HEK293 (cell line): ENCODE results near the gene ZNF530.

Experiments used
- CTCF ChIA-PET: fragments of 350-600 bp; formaldehyde crosslinking; extraction: SDS; loops from one replicate; lab custom pipeline; 2021; ENCODE audit warnings: antibody characterized with exemption; lab: Yijun Ruan, JAX
- POLR2A ChIA-PET: fragments of 300-600 bp; formaldehyde crosslinking; extraction: SDS; loops from one replicate; lab custom pipeline; 2020; ENCODE audit warnings: antibody characterized with exemption, inconsistent platforms; lab: Yijun Ruan, JAX
- H3K27ac ChIP-seq: fragments of 200-500 bp; sonication (Bioruptor generic); 2 replicates; pipeline ENCODE4 v1.5.1; 2014; ENCODE audit warnings: low read depth, low read length, control low read depth, inconsistent platforms; ENCODE audit errors: extremely low read depth
- H3K36me3 ChIP-seq, 2 experiments: fragments of 200-500 bp in 1 of 2; sonication (Bioruptor generic) in 1 of 2; 1 replicate in 1 of 2; 2 replicates in 1 of 2; pipeline ENCODE4 v1.5.1; 2014 to 2017; ENCODE audit warnings: inconsistent platforms in 2 of 2, low read length in 2 of 2; ENCODE audit not compliant: control insufficient read depth in 2 of 2, insufficient read depth in 1 of 2
- H3K4me1 ChIP-seq: fragments of 200-500 bp; sonication (Bioruptor generic); 2 replicates; pipeline ENCODE4 v1.5.1; 2014; ENCODE audit warnings: mild to moderate bottlenecking, low read length, inconsistent platforms; ENCODE audit not compliant: control insufficient read depth, insufficient read depth
- H3K4me3 ChIP-seq: 2 replicates; pipeline ENCODE4 v1.5.1; 2011; ENCODE audit warnings: low read depth, mild to moderate bottlenecking, control low read depth, low read length, moderate library complexity
- H3K9me3 ChIP-seq: fragments of 200-500 bp; sonication (Bioruptor generic); 2 replicates; pipeline ENCODE4 v1.5.1; 2014; ENCODE audit warnings: low read depth, low read length, inconsistent platforms; ENCODE audit not compliant: control insufficient read depth, insufficient read depth
- GLIS2 ChIP-seq: fragments of 450-650 bp; formaldehyde crosslinking; IDR thresholded peaks from 2 replicates; pipeline ENCODE4 v1.5.1; 2016; ENCODE audit warnings: missing biosample characterization, missing genetic modification characterization
- HOXC10 ChIP-seq: sonication (generic); formaldehyde crosslinking; IDR thresholded peaks from 2 replicates; pipeline ENCODE4 v1.8.1; 2023; ENCODE audit warnings: mild to moderate bottlenecking, missing genetic modification reagents
- IKZF3 ChIP-seq: fragments of 450-650 bp; IDR thresholded peaks from 2 replicates; pipeline ENCODE4 v1.5.0; 2018; ENCODE audit warnings: missing biosample characterization, mild to moderate bottlenecking, missing genetic modification characterization, moderate library complexity
- KLF1 ChIP-seq: fragments of 450-650 bp; formaldehyde crosslinking; IDR thresholded peaks from 2 replicates; pipeline ENCODE4 v1.5.1; 2016; ENCODE audit warnings: missing biosample characterization, missing genetic modification characterization
- KLF8 ChIP-seq: fragments of 450-650 bp; formaldehyde crosslinking; IDR thresholded peaks from 2 replicates; pipeline ENCODE4 v1.5.1; 2016; ENCODE audit warnings: missing biosample characterization, missing genetic modification characterization
- PATZ1 ChIP-seq: fragments of 450-650 bp; formaldehyde crosslinking; IDR thresholded peaks from 2 replicates; pipeline ENCODE4 v1.5.1; 2016; ENCODE audit warnings: missing biosample characterization, missing genetic modification characterization
- PBX3 ChIP-seq: sonication (generic); formaldehyde crosslinking; IDR thresholded peaks from 2 replicates; pipeline ENCODE4 v1.8.1; 2022; ENCODE audit warnings: mild to moderate bottlenecking, moderate library complexity, missing genetic modification reagents
- REST ChIP-seq: fragments of 450-650 bp; formaldehyde crosslinking; IDR thresholded peaks from 2 replicates; pipeline ENCODE4 v1.5.1; 2016; ENCODE audit warnings: missing biosample characterization, missing genetic modification characterization
- SP2 ChIP-seq: fragments of 450-650 bp; formaldehyde crosslinking; IDR thresholded peaks from 2 replicates; pipeline ENCODE4 v1.5.1; 2016; ENCODE audit warnings: missing biosample characterization, missing genetic modification characterization
- SP3 ChIP-seq: fragments of 450-650 bp; formaldehyde crosslinking; IDR thresholded peaks from 2 replicates; pipeline ENCODE4 v1.5.1; 2016; ENCODE audit warnings: missing biosample characterization, missing genetic modification characterization
- SP7 ChIP-seq: fragments of 450-650 bp; formaldehyde crosslinking; IDR thresholded peaks from 2 replicates; pipeline ENCODE4 v1.5.1; 2016; ENCODE audit warnings: missing biosample characterization, missing genetic modification characterization
- YY1 ChIP-seq: fragments of 450-650 bp; formaldehyde crosslinking; IDR thresholded peaks from 2 replicates; pipeline ENCODE4 v1.5.1; 2018; ENCODE audit warnings: missing biosample characterization, missing genetic modification characterization
- YY2 ChIP-seq: fragments of 450-650 bp; formaldehyde crosslinking; IDR thresholded peaks from 2 replicates; pipeline ENCODE4 v1.5.1; 2016; ENCODE audit warnings: missing biosample characterization, missing genetic modification characterization
- ZBTB8A ChIP-seq: fragments of 450-650 bp; formaldehyde crosslinking; IDR thresholded peaks from 2 replicates; pipeline ENCODE4 v1.5.1; 2016; ENCODE audit warnings: missing biosample characterization, missing genetic modification characterization
- ZNF132 ChIP-seq: fragments of 450-650 bp; formaldehyde crosslinking; IDR thresholded peaks from 2 replicates; pipeline ENCODE4 v1.5.1; 2017; ENCODE audit warnings: missing biosample characterization, missing genetic modification characterization, borderline replicate concordance
- ZNF148 ChIP-seq: fragments of 450-650 bp; formaldehyde crosslinking; IDR thresholded peaks from 2 replicates; pipeline ENCODE4 v1.5.0; 2017; ENCODE audit warnings: missing biosample characterization, missing genetic modification characterization, borderline replicate concordance
- ZNF23 ChIP-seq: fragments of 450-650 bp; formaldehyde crosslinking; IDR thresholded peaks from 2 replicates; pipeline ENCODE4 v1.5.1; 2016; ENCODE audit warnings: missing biosample characterization, missing genetic modification characterization, borderline replicate concordance
- ZNF501 ChIP-seq: fragments of 450-650 bp; formaldehyde crosslinking; IDR thresholded peaks from 2 replicates; pipeline ENCODE4 v1.5.1; 2016; ENCODE audit warnings: missing biosample characterization, missing genetic modification characterization
- ZNF561 ChIP-seq: fragments of 450-650 bp; IDR thresholded peaks from 2 replicates; pipeline ENCODE4 v1.5.1; 2018; ENCODE audit warnings: missing biosample characterization, missing genetic modification characterization, borderline replicate concordance
- ZNF624 ChIP-seq: fragments of 450-650 bp; formaldehyde crosslinking; IDR thresholded peaks from 2 replicates; pipeline ENCODE4 v1.5.1; 2017; ENCODE audit warnings: missing biosample characterization, missing genetic modification characterization
- ZNF704 ChIP-seq: fragments of 450-650 bp; formaldehyde crosslinking; IDR thresholded peaks from 2 replicates; pipeline ENCODE4 v1.5.1; 2016; ENCODE audit warnings: missing biosample characterization, missing genetic modification characterization
- ZNF76 ChIP-seq: fragments of 450-650 bp; formaldehyde crosslinking; IDR thresholded peaks from 2 replicates; pipeline ENCODE4; 2016; ENCODE audit warnings: low read depth, missing biosample characterization, missing genetic modification characterization, borderline replicate concordance
- ZNF776 ChIP-seq: fragments of 450-650 bp; formaldehyde crosslinking; IDR thresholded peaks from 2 replicates; pipeline ENCODE4 v1.5.0; 2017; ENCODE audit warnings: missing biosample characterization, missing genetic modification characterization, borderline replicate concordance
- ZNF792 ChIP-seq: fragments of 450-650 bp; formaldehyde crosslinking; IDR thresholded peaks from 2 replicates; pipeline ENCODE4 v1.5.1; 2016; ENCODE audit warnings: missing biosample characterization, missing genetic modification characterization
- ZSCAN16 ChIP-seq: fragments of 450-650 bp; formaldehyde crosslinking; IDR thresholded peaks from 2 replicates; pipeline ENCODE4 v1.5.1; 2016; ENCODE audit warnings: missing biosample characterization, missing genetic modification characterization
- ZSCAN30 ChIP-seq: fragments of 450-650 bp; IDR thresholded peaks from 2 replicates; pipeline ENCODE4 v1.5.1; 2018; ENCODE audit warnings: missing biosample characterization, mild to moderate bottlenecking, missing genetic modification characterization, moderate library complexity
- ZXDB ChIP-seq: fragments of 450-650 bp; formaldehyde crosslinking; IDR thresholded peaks from 2 replicates; pipeline ENCODE4 v1.5.1; 2016; ENCODE audit warnings: missing biosample characterization, missing genetic modification characterization

Gene ZNF530

GRCh38 chr19:57613941-57614743, 14.5 kb downstream of the ZNF530 start, which contains the start of gene ZNF134:
Gene ZNF134 (plus strand): TSS chr19:57614242. CDS start chr19:57619469, 5,227 bp downstream.
- Histone ChIP-seq H3K9me3 (peaks cover 25% of the 10 kb centered on the region), H3K36me3 (peaks cover 29 to 42% of the 10 kb centered on the region in 2 experiments), H3K4me3 (peak within 1 kb of the TSS; percentile 95), H3K27ac (peak within 1 kb of the TSS; percentile 71; the same call in 1 of the 2 replicates), H3K4me1 (no peaks in the 10 kb centered on the region)
- ChIA-PET CTCF (no interaction called here), POLR2A (interaction anchor here (0.5 to 1.6 kb wide), 8 partner anchors 14 to 875 kb away, joined by 3 to 15 read pairs (median 4); partner anchors contain the start of genes ZNF211, ZNF530 and ZNF551)
- TF ChIP-seq ZNF148 (tag by site-specific recombination) (no peak), PATZ1 (tag by site-specific recombination) (0 out of 2 replicates have a peak, but pooled peaks have one; percentile 22), HOXC10 (peak; percentile 96), YY2 (tag by site-specific recombination) (peak; percentile 67), REST (tag by site-specific recombination) (no peak), IKZF3 (tag by site-specific recombination) (no peak), KLF8 (tag by site-specific recombination) (peak; percentile 62; the same call in 1 of the 2 replicates), ZNF704 (no peak), YY1 (peak; percentile 80), KLF1 (peak; percentile 38; the same call in 1 of the 2 replicates), SP2 (tag by site-specific recombination) (peak; percentile 82), ZNF132 (tag by site-specific recombination) (no peak), ZNF23 (no peak), ZXDB (peak; percentile 70), ZBTB8A (tag by site-specific recombination) (peak; percentile 30), ZNF776 (tag by site-specific recombination) (no peak), ZNF561 (tag by site-specific recombination) (peak; percentile 47; the same call in 1 of the 2 replicates), ZNF624 (tag by site-specific recombination) (no peak), SP3 (tag by site-specific recombination) (peak; percentile 89), ZNF792 (tag by site-specific recombination) (no peak), SP7 (tag by site-specific recombination) (0 out of 2 replicates have a peak, but pooled peaks have one; percentile 27), GLIS2 (tag by site-specific recombination) (peak; percentile 52; the same call in 1 of the 2 replicates), ZNF501 (tag by site-specific recombination) (no peak), PBX3 (CRISPR knock-in tag) (0 out of 2 replicates have a peak, but pooled peaks have one; percentile 73), ZNF76 (tag by site-specific recombination) (peak; percentile 42; the same call in 1 of the 2 replicates), ZSCAN16 (tag by site-specific recombination) (no peak), ZSCAN30 (tag by site-specific recombination) (peak; percentile 37; the same call in 1 of the 2 replicates)
